Right atrium auricular region (tissue), 2 donors: ENCODE data around the gene CCDC71L. TPM values are rescaled to one million over a fixed set of nuclear protein-coding genes. Genes with fewer than 3 reads are reported as not detected.
"Not testable (repeated sequence)": the region's sequence is repeated elsewhere in the genome, so short reads cannot be mapped to it uniquely, and the experiment has no call there.

ENCODE experiments used
- DNase-seq: peaks from one replicate; pipeline ENCODE4 v3.0.0-alpha.2; 2019; ENCODE audit warnings: low spot score
- H3K27ac ChIP-seq, 2 donors: fragments of 200-600 bp; sonication (generic); 1 replicate in 1 of 2; 2 replicates in 1 of 2; pipeline ENCODE4 v1.5.1; 2016 to 2019
- H3K27me3 ChIP-seq, 2 donors: fragments of 200-600 bp; sonication (generic); one replicate each; pipeline versions ENCODE4 v1.5.1 to v1.6.0; 2017 to 2019
- H3K36me3 ChIP-seq: fragments of 200-600 bp; sonication (generic); one replicate; pipeline ENCODE4 v1.5.1; 2016
- H3K4me1 ChIP-seq, 2 donors: fragments of 200-600 bp; sonication (generic); one replicate each; pipeline versions ENCODE4 v1.5.1 to v1.6.0; 2017 to 2019
- H3K4me3 ChIP-seq, 2 donors: fragments of 200-600 bp; sonication (generic); 1 replicate in 1 of 2; 2 replicates in 1 of 2; pipeline ENCODE4 v1.5.1; 2017 to 2019; ENCODE audit warnings: mild to moderate bottlenecking in 1 of 2, moderate library complexity in 1 of 2
- H3K9me3 ChIP-seq, 2 donors: fragments of 200-600 bp; sonication (generic); one replicate each; pipeline ENCODE4 v1.5.1; 2019
- CTCF ChIP-seq, 2 donors: fragments of 200-600 bp; sonication (generic); IDR thresholded peaks; one replicate each; pipeline ENCODE4 v1.5.1; 2019; ENCODE audit warnings: antibody characterized with exemption in 2 of 2
- total RNA-seq, 2 donors: library from RNA; depleted of rRNA; stranded (reverse); fragments of >200 nt; gene quantifications; one replicate each; pipeline ENCODE4 v1.1.0, GENCODE V29; 2016

Gene CCDC71L
- total RNA-seq, 2 donors from 2014 or later, result 17.5 to 20.9 TPM

DNA sequence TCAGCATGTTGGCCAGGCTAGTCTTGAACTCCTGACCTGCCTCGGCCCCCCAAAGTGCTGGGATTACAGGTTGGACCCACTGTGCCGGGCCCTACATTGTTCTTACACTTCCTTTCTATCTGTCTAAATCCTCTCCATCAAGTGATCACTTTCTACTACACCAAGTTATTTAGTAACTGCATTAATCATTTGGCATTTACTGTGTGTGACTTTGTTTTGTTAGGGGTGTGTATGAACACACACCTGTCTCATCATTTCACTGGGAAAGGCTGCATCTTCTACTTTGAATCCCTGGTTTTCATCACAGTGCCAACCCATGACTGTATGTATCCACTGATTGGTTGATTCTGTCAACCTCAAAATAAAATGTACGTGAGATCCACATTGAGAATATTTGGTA is 23.0 kb upstream of the CCDC71L start:
- no peak for DNase-seq
- no peak for TF ChIP-seq CTCF (IDR thresholded peaks at IDR 0.05)
- H3K4me3 ChIP-seq, result no peak overlapping the region
- H3K36me3 ChIP-seq, result no peaks in the 10 kb centered on the region
- no peak overlapping the region for H3K27ac ChIP-seq
- H3K9me3 ChIP-seq, result peaks cover 0 to 5% of the 10 kb centered on the region in 2 donors
- H3K4me1 ChIP-seq, result no peaks in the 10 kb centered on the region
- H3K27me3 ChIP-seq, result no peaks in the 10 kb centered on the region

DNA sequence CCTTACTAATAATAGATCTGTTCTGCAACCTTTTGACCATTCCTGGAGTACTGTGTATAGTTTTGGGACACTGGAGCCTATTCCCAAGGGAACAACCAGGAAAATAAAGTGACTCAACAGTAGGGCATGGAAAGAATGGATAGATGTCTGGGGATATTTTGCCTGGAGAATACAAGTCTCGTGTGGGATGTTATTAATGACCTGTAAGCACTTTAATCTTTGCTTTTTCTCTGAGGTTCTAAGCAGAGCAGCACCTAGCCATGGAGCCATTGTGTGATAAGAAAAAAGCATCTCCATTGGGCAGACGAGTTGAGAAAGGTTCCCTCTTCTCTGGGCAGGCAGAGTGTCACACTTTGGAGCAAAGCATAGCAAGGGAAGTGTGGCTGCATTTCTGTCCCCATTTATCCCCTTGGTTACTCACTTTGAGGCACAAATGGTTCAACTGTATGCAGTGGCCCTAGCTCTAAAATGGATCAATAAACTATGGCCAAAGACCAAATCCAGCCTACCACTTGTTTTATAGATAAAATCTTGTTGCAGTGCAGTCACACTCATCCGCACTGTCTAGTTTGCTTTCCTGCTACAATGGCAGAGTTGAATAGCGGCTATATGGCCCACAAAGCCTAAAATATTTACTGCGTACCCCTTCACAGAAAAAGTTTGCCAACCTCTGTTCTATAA is 21.0 kb upstream of the CCDC71L start:
- no peak for TF ChIP-seq CTCF (IDR thresholded peaks at IDR 0.05)
- DNase-seq, result no peak
- no peaks in the 10 kb centered on the region for H3K27me3 ChIP-seq
- no peaks in the 10 kb centered on the region for H3K36me3 ChIP-seq
- H3K27ac ChIP-seq, result no peak overlapping the region
- no peak overlapping the region for H3K4me3 ChIP-seq
- H3K4me1 ChIP-seq, result no peaks in the 10 kb centered on the region
- peaks cover 0 to 5% of the 10 kb centered on the region in 2 donors for H3K9me3 ChIP-seq

GRCh38 chr7:106679153-106679931 is 18.4 kb upstream of the CCDC71L start:
- no peaks in the 10 kb centered on the region for H3K36me3 ChIP-seq
- no peak overlapping the region for H3K4me3 ChIP-seq
- no peaks in the 10 kb centered on the region for H3K27me3 ChIP-seq
- no peak overlapping the region for H3K27ac ChIP-seq
- no peak for DNase-seq
- no peak for TF ChIP-seq CTCF (IDR thresholded peaks at IDR 0.05)
- no peaks in the 10 kb centered on the region for H3K9me3 ChIP-seq
- no peaks in the 10 kb centered on the region for H3K4me1 ChIP-seq

DNA sequence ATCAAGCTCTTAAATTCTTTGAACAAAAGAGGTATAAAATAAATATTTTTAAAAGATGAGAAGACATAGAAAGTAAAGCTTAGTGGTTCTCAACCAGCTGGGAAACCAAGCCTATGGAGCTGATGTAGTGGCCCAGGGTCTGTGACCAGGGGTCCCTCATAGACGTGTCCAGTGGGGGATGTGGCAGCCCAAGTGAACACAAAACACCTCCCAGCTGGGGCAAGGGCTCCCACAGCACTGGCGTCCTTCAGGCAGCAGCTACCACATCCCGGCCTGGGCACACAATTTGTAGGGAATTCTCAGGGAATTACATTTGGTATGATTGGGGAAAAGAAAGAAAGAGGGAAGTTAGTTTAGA is 17.8 kb upstream of the CCDC71L start:
- H3K27me3 ChIP-seq, result no peaks in the 10 kb centered on the region
- H3K9me3 ChIP-seq, result no peaks in the 10 kb centered on the region
- no peak for DNase-seq

DNA sequence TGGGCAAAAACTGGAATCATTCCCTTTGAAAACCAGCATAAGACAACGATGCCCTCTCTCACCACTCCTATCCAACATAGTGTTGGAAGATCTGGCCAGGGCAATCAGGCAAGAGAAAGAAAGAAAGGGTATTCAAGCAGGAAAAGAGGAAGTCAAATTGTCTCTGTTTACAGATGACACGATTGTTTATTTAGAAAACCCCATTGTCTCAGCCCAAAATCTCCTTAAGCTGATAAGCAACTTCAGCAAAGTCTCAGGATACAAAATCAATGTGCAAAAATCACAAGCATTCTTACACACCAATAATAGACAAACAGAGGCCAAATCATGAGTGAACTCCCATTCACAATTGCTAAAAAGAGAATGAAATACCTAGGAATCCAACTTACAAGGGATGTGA is 15.5 kb upstream of the CCDC71L start:
- H3K27ac ChIP-seq, H3K4me1 ChIP-seq, H3K36me3 ChIP-seq, H3K9me3 ChIP-seq, H3K4me3 ChIP-seq, H3K27me3 ChIP-seq, DNase-seq: not testable (repeated sequence)

More for the DNA sequence above, 17.8 kb upstream of the CCDC71L start:
- no peak overlapping the region for H3K27ac ChIP-seq
- no peak for TF ChIP-seq CTCF (IDR thresholded peaks at IDR 0.05)
- H3K36me3 ChIP-seq, result no peaks in the 10 kb centered on the region
- no peaks in the 10 kb centered on the region for H3K4me1 ChIP-seq
- H3K4me3 ChIP-seq, result no peak overlapping the region

DNA sequence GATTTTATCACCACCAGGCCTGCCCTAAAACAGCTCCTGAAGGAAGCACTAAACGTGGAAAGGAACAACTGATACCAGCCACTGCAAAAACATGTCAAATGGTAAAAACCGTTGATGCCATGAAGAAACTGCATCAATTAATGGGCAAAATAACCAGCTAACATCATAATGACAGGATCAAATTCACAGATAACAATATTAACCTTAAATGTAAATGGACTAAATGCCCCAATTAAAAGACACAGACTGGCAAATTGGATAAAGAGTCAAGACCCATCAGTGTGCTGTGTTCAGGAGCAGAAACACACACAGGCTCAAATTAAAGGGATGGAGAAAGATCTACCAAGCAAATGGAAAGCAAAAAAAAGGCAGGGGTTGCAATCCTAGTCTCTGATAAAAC is 12.7 kb upstream of the CCDC71L start:
- H3K9me3 ChIP-seq, H3K36me3 ChIP-seq, H3K27ac ChIP-seq, H3K27me3 ChIP-seq, DNase-seq, H3K4me3 ChIP-seq, H3K4me1 ChIP-seq: not testable (repeated sequence)

DNA sequence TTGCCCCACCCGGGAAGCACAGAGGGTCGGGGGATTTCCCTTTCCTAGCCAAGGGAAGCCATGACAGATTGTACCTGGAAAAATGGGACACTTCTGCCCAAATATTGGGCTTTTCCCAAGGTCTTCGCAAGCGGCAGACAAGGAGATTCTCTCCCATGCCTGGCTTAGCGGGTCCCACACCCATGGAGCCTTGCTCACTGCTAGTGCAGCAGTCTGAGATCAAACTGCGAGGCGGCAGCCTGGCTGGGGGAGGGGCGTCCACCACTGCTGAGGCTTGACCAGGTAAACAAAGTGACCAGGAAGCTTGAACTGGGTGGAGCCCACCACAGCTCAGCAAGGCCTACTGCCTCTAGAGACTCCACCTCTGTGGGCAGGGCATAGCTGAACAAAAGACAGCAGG is 11.0 kb upstream of the CCDC71L start:
- H3K4me1 ChIP-seq, H3K9me3 ChIP-seq, H3K27ac ChIP-seq, DNase-seq, H3K36me3 ChIP-seq, H3K27me3 ChIP-seq, H3K4me3 ChIP-seq: not testable (repeated sequence)
